HepG2 (cell line): ENCODE results near the gene C11orf42. TPM values are rescaled to one million over a fixed set of nuclear protein-coding genes. Genes with fewer than 3 reads are reported as not detected.

Experiments used
- KAT2B ChIP-seq: fragments of 150-350 bp; IDR thresholded peaks from 2 replicates; pipeline ENCODE4 v1.6.1; 2014; ENCODE audit warnings: low read depth, low read length, borderline replicate concordance
- KLF9 ChIP-seq: IDR thresholded peaks from 2 replicates; pipeline ENCODE4 v1.6.1; 2016; ENCODE audit warnings: low read depth
- NFKB2 ChIP-seq: sonication (generic); formaldehyde crosslinking; IDR thresholded peaks from 2 replicates; pipeline ENCODE4 v1.4.0; 2020; ENCODE audit warnings: missing genetic modification reagents, borderline replicate concordance
- NPAS2 ChIP-seq: sonication (generic); formaldehyde crosslinking; IDR thresholded peaks from 2 replicates; pipeline ENCODE4 v1.8.0; 2022; ENCODE audit warnings: mild to moderate bottlenecking, missing genetic modification reagents, borderline replicate concordance
- SKI ChIP-seq: fragments of 450-650 bp; IDR thresholded peaks from one replicate; pipeline ENCODE4 v1.6.1; 2018; ENCODE audit warnings: mild to moderate bottlenecking; ENCODE audit not compliant: partially characterized antibody
- TAF15 ChIP-seq: fragments of 200-400 bp; formaldehyde crosslinking; IDR thresholded peaks from one replicate; pipeline ENCODE4 v1.6.1; 2018; ENCODE audit warnings: mild to moderate bottlenecking, low read depth, low read length; ENCODE audit not compliant: poor library complexity, severe bottlenecking
- TCF7L2 ChIP-seq: IDR thresholded peaks from 2 replicates; pipeline ENCODE4 v1.6.1; 2011; ENCODE audit warnings: mild to moderate bottlenecking, low read depth, low read length, moderate library complexity
- TGIF2 ChIP-seq: IDR thresholded peaks from 2 replicates; pipeline ENCODE4 v1.6.1; 2016; ENCODE audit warnings: control low read depth, missing compliant biosample characterization
- ZFP90 ChIP-seq: sonication (generic); formaldehyde crosslinking; IDR thresholded peaks from 2 replicates; pipeline ENCODE4 v1.8.0; 2022; ENCODE audit warnings: missing genetic modification reagents, mild to moderate bottlenecking, inconsistent platforms, borderline replicate concordance
- ZNF10 ChIP-seq: sonication (generic); formaldehyde crosslinking; IDR thresholded peaks from 2 replicates; pipeline ENCODE4 v1.4.0; 2020; ENCODE audit warnings: mild to moderate bottlenecking, low read depth, missing genetic modification reagents, borderline replicate concordance
- ZNF496 ChIP-seq: sonication (generic); formaldehyde crosslinking; IDR thresholded peaks from 2 replicates; pipeline ENCODE4 v1.8.1; 2023; ENCODE audit warnings: mild to moderate bottlenecking, moderate library complexity, missing genetic modification reagents; ENCODE audit not compliant: insufficient replicate concordance
- ZNF558 ChIP-seq: sonication (generic); formaldehyde crosslinking; IDR thresholded peaks from 2 replicates; pipeline ENCODE4 v1.9.0; 2022; ENCODE audit warnings: mild to moderate bottlenecking, missing genetic modification reagents, borderline replicate concordance
- ZNF878 ChIP-seq: sonication (generic); formaldehyde crosslinking; IDR thresholded peaks from 2 replicates; pipeline ENCODE4 v1.8.1; 2023; ENCODE audit warnings: mild to moderate bottlenecking, missing genetic modification reagents, moderate library complexity
- ZNF891 ChIP-seq: sonication (generic); formaldehyde crosslinking; IDR thresholded peaks from 2 replicates; pipeline ENCODE4 v1.5.0; 2020; ENCODE audit warnings: mild to moderate bottlenecking, missing genetic modification reagents
- polyA plus RNA-seq, 8 experiments: library from polyadenylated mRNA; depleted of rRNA in 3 of 8; stranded (reverse) in 7 of 8; unstranded in 1 of 8; fragments of >200 nt; fragmentation: Illumina TruSeq in 4 of 8; extraction: Trizol in 4 of 8; gene quantifications; 2 replicates each; pipeline versions ENCODE4 v1.2.1 to v1.2.3, GENCODE V29; 2011 to 2016; ENCODE audit warnings: low read depth in 4 of 8, missing spikeins in 1 of 8, mixed read lengths in 1 of 8; ENCODE audit not compliant: insufficient read depth in 1 of 8
- total RNA-seq, 5 experiments: library from RNA; depleted of rRNA; stranded (reverse); fragments of >200 nt; fragmentation: Illumina TruSeq; extraction: Trizol; gene quantifications; 2 replicates each; pipeline ENCODE4 v1.2.3, GENCODE V29; 2016; ENCODE audit warnings: low read depth in 1 of 5
- TF ChIP-seq, protein P1 (sequence below): sonication (generic); formaldehyde crosslinking; IDR thresholded peaks from 2 replicates; pipeline ENCODE4 v1.8.1; 2023; ENCODE audit warnings: missing genetic modification reagents, mild to moderate bottlenecking, borderline replicate concordance
- TF ChIP-seq, protein P2 (sequence below): sonication (generic); formaldehyde crosslinking; conservative IDR thresholded peaks from 2 replicates; pipeline ENCODE4 v1.8.1; 2023; ENCODE audit warnings: missing genetic modification reagents
- TF ChIP-seq, protein P3 (sequence below): sonication (generic); formaldehyde crosslinking; conservative IDR thresholded peaks from 2 replicates; pipeline ENCODE4 v1.8.0; 2022; ENCODE audit warnings: low read depth, missing genetic modification reagents
- TF ChIP-seq, protein P4 (sequence below): sonication (generic); formaldehyde crosslinking; IDR thresholded peaks from 2 replicates; pipeline ENCODE4 v1.8.1; 2023; ENCODE audit warnings: mild to moderate bottlenecking, inconsistent platforms, moderate library complexity, missing genetic modification reagents, borderline replicate concordance
- TF ChIP-seq, protein P5 (sequence below): IDR thresholded peaks from 2 replicates; pipeline ENCODE4 v1.6.1; 2018; ENCODE audit warnings: missing genetic modification reagents, mild to moderate bottlenecking, missing compliant biosample characterization
- TF ChIP-seq, protein P6 (sequence below): IDR thresholded peaks from 2 replicates; pipeline ENCODE4 v1.6.1; 2016; ENCODE audit warnings: low read depth

Gene C11orf42
- total and polyA plus RNA-seq, 2 of the 13 experiments (the other 11 are each of a cell fraction or from before 2014, with no cell fraction given): not detected

DNA sequence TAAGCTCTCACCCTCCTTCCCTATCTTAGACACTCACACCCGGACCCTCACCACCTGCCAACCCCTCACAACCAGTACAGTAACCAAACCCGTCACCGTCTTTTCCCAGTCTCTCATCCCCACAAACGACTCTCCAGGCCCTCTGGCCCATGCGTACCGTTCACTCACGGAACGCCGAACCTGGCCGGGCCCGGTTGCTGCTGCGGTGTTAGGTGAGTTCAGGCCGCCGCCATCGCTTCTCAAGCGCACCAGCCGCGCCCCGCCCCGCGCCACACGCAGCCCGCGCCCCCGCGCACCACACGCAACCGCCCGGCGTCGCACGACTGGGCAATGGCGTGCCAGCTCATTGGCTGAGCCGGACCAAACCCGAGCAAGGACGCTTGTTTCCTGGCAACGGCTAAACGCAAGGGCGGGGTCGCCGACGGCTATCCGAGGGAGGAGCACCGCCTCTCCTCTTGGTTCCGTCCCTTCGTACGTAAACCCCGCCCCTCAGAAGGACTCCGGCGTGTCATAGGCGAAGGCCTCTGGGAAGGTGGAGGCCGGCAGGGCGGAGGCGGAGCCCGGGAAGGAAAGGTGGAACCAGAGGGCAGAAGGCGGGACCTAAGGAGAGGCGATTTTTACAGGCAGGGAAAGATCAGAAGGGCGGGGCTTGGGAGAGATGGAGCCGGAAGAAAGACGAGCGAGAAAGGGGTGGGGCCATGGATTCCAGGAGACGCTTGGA is 29.2 kb downstream of the C11orf42 start, which contains the start of gene FHIP1B (continued):
- TF ChIP-seq TGIF2 (CRISPR knock-in tag) (no peak), KAT2B (no peak), ZFP90 (CRISPR knock-in tag) (no peak; the same call in 1 of the 2 replicates), NPAS2 (CRISPR knock-in tag) (no peak), ZNF10 (CRISPR knock-in tag) (no peak), SKI (peak; percentile 50), NFKB2 (0 out of 2 replicates have a peak, but pooled peaks have one; percentile 38), KLF9 (no peak), ZNF496 (no peak), TCF7L2 (no peak), ZNF558 (CRISPR knock-in tag) (no peak), TAF15 (no peak), ZNF891 (CRISPR knock-in tag) (peak; percentile 53; the same call in 1 of the 2 replicates), ZNF878 (CRISPR knock-in tag) (no peak)
- TF ChIP-seq, protein P1, sequence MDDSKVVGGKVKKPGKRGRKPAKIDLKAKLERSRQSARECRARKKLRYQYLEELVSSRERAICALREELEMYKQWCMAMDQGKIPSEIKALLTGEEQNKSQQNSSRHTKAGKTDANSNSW (CRISPR knock-in tag): no peak
- TF ChIP-seq, protein P2, sequence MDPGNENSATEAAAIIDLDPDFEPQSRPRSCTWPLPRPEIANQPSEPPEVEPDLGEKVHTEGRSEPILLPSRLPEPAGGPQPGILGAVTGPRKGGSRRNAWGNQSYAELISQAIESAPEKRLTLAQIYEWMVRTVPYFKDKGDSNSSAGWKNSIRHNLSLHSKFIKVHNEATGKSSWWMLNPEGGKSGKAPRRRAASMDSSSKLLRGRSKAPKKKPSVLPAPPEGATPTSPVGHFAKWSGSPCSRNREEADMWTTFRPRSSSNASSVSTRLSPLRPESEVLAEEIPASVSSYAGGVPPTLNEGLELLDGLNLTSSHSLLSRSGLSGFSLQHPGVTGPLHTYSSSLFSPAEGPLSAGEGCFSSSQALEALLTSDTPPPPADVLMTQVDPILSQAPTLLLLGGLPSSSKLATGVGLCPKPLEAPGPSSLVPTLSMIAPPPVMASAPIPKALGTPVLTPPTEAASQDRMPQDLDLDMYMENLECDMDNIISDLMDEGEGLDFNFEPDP (CRISPR knock-in tag): no peak
- TF ChIP-seq, protein P3, sequence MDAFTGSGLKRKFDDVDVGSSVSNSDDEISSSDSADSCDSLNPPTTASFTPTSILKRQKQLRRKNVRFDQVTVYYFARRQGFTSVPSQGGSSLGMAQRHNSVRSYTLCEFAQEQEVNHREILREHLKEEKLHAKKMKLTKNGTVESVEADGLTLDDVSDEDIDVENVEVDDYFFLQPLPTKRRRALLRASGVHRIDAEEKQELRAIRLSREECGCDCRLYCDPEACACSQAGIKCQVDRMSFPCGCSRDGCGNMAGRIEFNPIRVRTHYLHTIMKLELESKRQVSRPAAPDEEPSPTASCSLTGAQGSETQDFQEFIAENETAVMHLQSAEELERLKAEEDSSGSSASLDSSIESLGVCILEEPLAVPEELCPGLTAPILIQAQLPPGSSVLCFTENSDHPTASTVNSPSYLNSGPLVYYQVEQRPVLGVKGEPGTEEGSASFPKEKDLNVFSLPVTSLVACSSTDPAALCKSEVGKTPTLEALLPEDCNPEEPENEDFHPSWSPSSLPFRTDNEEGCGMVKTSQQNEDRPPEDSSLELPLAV: no peak
- TF ChIP-seq, protein P4, sequence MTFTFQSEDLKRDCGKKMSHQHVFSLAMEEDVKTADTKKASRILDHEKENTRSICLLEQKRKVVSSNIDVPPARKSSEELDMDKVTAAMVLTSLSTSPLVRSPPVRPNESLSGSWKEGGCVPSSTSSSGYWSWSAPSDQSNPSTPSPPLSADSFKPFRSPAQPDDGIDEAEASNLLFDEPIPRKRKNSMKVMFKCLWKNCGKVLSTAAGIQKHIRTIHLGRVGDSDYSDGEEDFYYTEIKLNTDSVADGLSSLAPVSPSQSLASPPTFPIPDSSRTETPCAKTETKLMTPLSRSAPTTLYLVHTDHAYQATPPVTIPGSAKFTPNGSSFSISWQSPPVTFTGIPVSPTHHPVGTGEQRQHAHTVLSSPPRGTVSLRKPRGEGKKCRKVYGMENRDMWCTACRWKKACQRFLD: 0 out of 2 replicates have a peak, but pooled peaks have one; percentile 24
- TF ChIP-seq, protein P5, sequence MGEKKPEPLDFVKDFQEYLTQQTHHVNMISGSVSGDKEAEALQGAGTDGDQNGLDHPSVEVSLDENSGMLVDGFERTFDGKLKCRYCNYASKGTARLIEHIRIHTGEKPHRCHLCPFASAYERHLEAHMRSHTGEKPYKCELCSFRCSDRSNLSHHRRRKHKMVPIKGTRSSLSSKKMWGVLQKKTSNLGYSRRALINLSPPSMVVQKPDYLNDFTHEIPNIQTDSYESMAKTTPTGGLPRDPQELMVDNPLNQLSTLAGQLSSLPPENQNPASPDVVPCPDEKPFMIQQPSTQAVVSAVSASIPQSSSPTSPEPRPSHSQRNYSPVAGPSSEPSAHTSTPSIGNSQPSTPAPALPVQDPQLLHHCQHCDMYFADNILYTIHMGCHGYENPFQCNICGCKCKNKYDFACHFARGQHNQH (CRISPR knock-in tag): 0 out of 2 replicates have a peak, but pooled peaks have one; percentile 39
- TF ChIP-seq, protein P6, sequence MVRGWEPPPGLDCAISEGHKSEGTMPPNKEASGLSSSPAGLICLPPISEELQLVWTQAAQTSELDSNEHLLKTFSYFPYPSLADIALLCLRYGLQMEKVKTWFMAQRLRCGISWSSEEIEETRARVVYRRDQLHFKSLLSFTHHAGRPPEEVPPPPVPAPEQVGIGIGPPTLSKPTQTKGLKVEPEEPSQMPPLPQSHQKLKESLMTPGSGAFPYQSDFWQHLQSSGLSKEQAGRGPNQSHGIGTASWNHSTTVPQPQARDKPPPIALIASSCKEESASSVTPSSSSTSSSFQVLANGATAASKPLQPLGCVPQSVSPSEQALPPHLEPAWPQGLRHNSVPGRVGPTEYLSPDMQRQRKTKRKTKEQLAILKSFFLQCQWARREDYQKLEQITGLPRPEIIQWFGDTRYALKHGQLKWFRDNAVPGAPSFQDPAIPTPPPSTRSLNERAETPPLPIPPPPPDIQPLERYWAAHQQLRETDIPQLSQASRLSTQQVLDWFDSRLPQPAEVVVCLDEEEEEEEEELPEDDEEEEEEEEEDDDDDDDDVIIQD (CRISPR knock-in tag): no peak
